Breast epithelium (tissue), 3 donors: ENCODE measurements around the gene DNMT3L.

Experiments used
- POLR2A ChIP-seq: fragments of 450-650 bp; IDR thresholded peaks from one replicate; pipeline ENCODE4 v1.6.1; 2016; ENCODE audit warnings: antibody characterized with exemption, mild to moderate bottlenecking, moderate library complexity
- POLR2AphosphoS5 ChIP-seq, 3 donors: sonication (generic); formaldehyde crosslinking; IDR thresholded peaks; one replicate each; pipeline ENCODE4 v1.6.1; 2017; ENCODE audit warnings: antibody characterized with exemption in 3 of 3
- TF ChIP-seq, protein P1 (sequence below), 3 donors: fragments of 450-650 bp; IDR thresholded peaks; one replicate each; pipeline ENCODE4 v1.5.1; 2016 to 2017; ENCODE audit warnings: antibody characterized with exemption in 3 of 3, mild to moderate bottlenecking in 3 of 3, moderate library complexity in 3 of 3

DNA sequence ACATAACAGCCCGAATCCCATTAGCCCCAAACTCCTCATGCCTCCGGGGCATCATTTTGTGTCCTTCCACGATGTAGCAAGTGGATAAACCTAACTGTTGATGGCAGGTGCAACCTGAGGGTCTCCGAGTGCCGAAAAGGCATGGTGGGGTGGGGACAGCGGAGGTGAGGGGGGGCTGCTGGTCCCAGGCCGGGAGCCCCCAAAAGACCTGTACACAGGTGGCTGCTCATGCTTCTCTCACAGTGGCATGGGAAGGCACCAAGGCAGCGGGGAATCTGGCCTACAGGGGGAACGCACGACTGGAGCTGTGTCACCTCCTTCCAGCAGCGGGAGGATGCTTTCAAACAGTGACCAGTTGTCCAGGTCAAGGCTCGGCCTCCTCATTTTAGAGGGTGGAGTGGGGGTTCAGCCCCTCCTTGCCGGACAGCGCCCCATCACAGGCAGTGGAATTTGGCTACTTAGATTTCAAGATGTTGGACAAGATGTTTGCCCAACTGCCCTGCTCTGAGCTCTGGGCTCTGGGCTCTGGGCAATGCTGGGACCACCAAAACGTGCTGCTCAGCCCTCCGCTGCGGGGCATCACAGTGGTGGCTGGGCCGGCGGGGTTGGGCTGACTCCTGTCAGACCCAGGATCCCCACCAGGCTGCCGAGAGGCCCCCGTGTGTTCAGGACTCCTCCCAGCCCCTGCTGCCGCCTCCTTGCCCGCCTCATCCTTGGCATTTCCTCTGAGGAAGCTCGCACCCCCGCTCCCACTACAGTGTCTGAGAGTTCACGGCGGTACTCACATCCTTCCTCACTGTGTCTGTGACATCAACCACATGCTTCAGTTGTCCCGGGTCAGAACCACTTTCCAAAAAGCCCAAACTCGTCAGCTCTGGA, 7.6 kb downstream of the DNMT3L start:
- TF ChIP-seq, protein P1, sequence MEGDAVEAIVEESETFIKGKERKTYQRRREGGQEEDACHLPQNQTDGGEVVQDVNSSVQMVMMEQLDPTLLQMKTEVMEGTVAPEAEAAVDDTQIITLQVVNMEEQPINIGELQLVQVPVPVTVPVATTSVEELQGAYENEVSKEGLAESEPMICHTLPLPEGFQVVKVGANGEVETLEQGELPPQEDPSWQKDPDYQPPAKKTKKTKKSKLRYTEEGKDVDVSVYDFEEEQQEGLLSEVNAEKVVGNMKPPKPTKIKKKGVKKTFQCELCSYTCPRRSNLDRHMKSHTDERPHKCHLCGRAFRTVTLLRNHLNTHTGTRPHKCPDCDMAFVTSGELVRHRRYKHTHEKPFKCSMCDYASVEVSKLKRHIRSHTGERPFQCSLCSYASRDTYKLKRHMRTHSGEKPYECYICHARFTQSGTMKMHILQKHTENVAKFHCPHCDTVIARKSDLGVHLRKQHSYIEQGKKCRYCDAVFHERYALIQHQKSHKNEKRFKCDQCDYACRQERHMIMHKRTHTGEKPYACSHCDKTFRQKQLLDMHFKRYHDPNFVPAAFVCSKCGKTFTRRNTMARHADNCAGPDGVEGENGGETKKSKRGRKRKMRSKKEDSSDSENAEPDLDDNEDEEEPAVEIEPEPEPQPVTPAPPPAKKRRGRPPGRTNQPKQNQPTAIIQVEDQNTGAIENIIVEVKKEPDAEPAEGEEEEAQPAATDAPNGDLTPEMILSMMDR (IDR thresholded peaks at IDR 0.05): no peak
- no peak for TF ChIP-seq POLR2A
- TF ChIP-seq POLR2AphosphoS5 (IDR thresholded peaks at IDR 0.05): no peak
